ENCODE data around the gene C16orf46. TPM values are rescaled to one million over a fixed set of nuclear protein-coding genes. Genes with fewer than 3 reads are reported as not detected.

Gene C16orf46
- total and polyA plus RNA-seq, 9 of the 15 experiments (the other 6 are each of a cell fraction or from before 2014, with no cell fraction given): 0.10 to 0.98 (median 0.41) TPM; not detected in 1

DNA sequence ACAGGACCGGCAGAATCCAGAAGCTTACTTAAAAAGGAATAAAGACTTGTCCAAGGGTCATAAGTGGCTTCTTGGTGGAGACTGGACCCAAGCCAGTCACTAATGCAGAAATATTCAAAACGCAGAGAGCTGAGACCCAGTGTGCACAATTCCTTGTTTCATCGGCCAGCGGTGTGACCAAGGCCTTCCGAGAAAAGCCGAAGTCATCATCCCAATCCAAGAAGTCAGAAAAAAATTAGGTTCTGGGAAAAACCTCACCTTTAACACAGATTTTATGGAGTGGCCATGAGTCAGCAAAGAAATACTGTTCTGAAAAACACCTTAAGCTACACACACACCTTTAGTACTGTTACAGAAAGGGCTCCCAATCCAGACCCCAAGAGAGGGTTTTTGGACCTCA lies 20.2 kb upstream of the C16orf46 start (continued):
- no peak for TF ChIP-seq ZFPM2 (CRISPR knock-in tag; IDR thresholded peaks at IDR 0.05)
- no peak for TF ChIP-seq PTRF (tag; IDR thresholded peaks at IDR 0.05)
- TF ChIP-seq, protein P1, sequence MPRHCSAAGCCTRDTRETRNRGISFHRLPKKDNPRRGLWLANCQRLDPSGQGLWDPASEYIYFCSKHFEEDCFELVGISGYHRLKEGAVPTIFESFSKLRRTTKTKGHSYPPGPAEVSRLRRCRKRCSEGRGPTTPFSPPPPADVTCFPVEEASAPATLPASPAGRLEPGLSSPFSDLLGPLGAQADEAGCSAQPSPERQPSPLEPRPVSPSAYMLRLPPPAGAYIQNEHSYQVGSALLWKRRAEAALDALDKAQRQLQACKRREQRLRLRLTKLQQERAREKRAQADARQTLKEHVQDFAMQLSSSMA (CRISPR knock-in tag; IDR thresholded peaks at IDR 0.05): no peak
- TF ChIP-seq FOSL1 (tag; conservative IDR thresholded peaks at IDR 0.05): 0 out of 2 replicates have a peak, but pooled peaks have one; percentile 11
- TF ChIP-seq RBM17 (IDR thresholded peaks at IDR 0.05; ENCODE audit: borderline replicate concordance, low read depth, low read length): no peak
- 0 out of 2 replicates have a peak, but pooled peaks have one; percentile 8 for TF ChIP-seq ZNF175 (CRISPR knock-in tag; IDR thresholded peaks at IDR 0.05; ENCODE audit: low read depth)
- no peak for TF ChIP-seq NCOA6 (IDR thresholded peaks at IDR 0.05)
- TF ChIP-seq, protein P2, sequence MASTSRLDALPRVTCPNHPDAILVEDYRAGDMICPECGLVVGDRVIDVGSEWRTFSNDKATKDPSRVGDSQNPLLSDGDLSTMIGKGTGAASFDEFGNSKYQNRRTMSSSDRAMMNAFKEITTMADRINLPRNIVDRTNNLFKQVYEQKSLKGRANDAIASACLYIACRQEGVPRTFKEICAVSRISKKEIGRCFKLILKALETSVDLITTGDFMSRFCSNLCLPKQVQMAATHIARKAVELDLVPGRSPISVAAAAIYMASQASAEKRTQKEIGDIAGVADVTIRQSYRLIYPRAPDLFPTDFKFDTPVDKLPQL (IDR thresholded peaks at IDR 0.05; ENCODE audit: extremely low read depth, insufficient read length): no peak
- TF ChIP-seq C11orf30 (IDR thresholded peaks at IDR 0.05; ENCODE audit: low read depth): peak; percentile 83
- 0 out of 2 replicates have a peak, but pooled peaks have one; percentile 51 for TF ChIP-seq DMBX1 (CRISPR knock-in tag; IDR thresholded peaks at IDR 0.05; ENCODE audit: borderline replicate concordance)
- no peak for TF ChIP-seq HCFC1 (IDR thresholded peaks at IDR 0.05; ENCODE audit: low read depth, low read length)
- TF ChIP-seq NR2C1 (IDR thresholded peaks at IDR 0.05): no peak
- TF ChIP-seq NR2C1 (tag; IDR thresholded peaks at IDR 0.05): no peak
- TF ChIP-seq, protein P3, sequence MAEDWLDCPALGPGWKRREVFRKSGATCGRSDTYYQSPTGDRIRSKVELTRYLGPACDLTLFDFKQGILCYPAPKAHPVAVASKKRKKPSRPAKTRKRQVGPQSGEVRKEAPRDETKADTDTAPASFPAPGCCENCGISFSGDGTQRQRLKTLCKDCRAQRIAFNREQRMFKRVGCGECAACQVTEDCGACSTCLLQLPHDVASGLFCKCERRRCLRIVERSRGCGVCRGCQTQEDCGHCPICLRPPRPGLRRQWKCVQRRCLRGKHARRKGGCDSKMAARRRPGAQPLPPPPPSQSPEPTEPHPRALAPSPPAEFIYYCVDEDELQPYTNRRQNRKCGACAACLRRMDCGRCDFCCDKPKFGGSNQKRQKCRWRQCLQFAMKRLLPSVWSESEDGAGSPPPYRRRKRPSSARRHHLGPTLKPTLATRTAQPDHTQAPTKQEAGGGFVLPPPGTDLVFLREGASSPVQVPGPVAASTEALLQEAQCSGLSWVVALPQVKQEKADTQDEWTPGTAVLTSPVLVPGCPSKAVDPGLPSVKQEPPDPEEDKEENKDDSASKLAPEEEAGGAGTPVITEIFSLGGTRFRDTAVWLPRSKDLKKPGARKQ (CRISPR knock-in tag; IDR thresholded peaks at IDR 0.05): no peak
- TF ChIP-seq ZNF41 (CRISPR knock-in tag; conservative IDR thresholded peaks at IDR 0.05): 0 out of 2 replicates have a peak, but pooled peaks have one; percentile 8
- TF ChIP-seq NCOA4 (IDR thresholded peaks at IDR 0.05; ENCODE audit: partially characterized antibody): no peak
- TF ChIP-seq ZNF77 (CRISPR knock-in tag; IDR thresholded peaks at IDR 0.05): no peak
